LNCaP clone FGC (cell line): ENCODE results near the gene PRRT2.

ENCODE experiments used
- DNase-seq: peaks from one replicate; pipeline ENCODE4 v3.0.0-alpha.2; 2011; ENCODE audit warnings: low read depth
- H3K4me3 ChIP-seq: 2 replicates; pipeline ENCODE4 v1.5.1; 2011; ENCODE audit warnings: mild to moderate bottlenecking, low read depth, low read length, control low read depth
- TF ChIP-seq, protein P1 (sequence below): IDR thresholded peaks from 2 replicates; pipeline ENCODE4 v1.5.1; 2012; ENCODE audit warnings: mild to moderate bottlenecking; ENCODE audit not compliant: control insufficient read depth, insufficient read depth; ENCODE audit errors: extremely low read depth

The PRRT2 gene

GRCh38 chr16:29805232-29806098 is 6.5 kb upstream of the PRRT2 start:
- H3K4me3 ChIP-seq = peak overlapping the region; percentile 87
- DNase-seq = peak; percentile 91
- TF ChIP-seq, protein P1, sequence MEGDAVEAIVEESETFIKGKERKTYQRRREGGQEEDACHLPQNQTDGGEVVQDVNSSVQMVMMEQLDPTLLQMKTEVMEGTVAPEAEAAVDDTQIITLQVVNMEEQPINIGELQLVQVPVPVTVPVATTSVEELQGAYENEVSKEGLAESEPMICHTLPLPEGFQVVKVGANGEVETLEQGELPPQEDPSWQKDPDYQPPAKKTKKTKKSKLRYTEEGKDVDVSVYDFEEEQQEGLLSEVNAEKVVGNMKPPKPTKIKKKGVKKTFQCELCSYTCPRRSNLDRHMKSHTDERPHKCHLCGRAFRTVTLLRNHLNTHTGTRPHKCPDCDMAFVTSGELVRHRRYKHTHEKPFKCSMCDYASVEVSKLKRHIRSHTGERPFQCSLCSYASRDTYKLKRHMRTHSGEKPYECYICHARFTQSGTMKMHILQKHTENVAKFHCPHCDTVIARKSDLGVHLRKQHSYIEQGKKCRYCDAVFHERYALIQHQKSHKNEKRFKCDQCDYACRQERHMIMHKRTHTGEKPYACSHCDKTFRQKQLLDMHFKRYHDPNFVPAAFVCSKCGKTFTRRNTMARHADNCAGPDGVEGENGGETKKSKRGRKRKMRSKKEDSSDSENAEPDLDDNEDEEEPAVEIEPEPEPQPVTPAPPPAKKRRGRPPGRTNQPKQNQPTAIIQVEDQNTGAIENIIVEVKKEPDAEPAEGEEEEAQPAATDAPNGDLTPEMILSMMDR = 0 out of 2 replicates have a peak, but pooled peaks have one; percentile 2

DNA sequence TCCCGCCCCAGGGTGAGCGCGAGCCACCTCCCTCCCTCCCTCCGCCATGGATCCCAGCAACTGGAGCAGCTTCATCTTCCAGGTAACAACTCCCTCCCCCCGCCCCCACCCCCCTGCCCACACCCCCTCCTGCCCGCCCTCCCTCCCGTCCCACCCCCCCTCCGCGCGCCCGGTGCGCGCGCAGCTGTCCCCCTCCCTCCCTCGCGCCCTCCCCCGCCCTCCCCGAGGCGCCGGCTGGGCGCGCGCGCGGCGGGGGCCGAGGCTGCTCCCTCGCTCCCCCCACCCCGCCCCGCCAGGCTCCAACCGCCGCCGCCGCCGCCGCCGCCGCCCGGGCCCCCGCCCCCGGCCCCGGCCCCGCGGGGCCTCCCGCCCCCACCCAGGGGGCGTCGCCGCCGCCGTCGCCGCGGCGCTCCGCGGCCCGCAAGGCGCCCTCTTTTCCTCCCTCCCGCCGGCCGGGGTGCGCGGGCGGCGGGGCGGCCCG is 5.9 kb upstream of the PRRT2 start, which contains the start of gene MAZ:
TSS of gene MAZ (plus strand) at position 431 of the 481 bp plus-strand sequence. CDS start 173 bp downstream, outside the sequence.
- H3K4me3 ChIP-seq = peak within 1 kb of the TSS; percentile 91
- DNase-seq = peak; percentile 87
- TF ChIP-seq, protein P1 = no peak

DNA sequence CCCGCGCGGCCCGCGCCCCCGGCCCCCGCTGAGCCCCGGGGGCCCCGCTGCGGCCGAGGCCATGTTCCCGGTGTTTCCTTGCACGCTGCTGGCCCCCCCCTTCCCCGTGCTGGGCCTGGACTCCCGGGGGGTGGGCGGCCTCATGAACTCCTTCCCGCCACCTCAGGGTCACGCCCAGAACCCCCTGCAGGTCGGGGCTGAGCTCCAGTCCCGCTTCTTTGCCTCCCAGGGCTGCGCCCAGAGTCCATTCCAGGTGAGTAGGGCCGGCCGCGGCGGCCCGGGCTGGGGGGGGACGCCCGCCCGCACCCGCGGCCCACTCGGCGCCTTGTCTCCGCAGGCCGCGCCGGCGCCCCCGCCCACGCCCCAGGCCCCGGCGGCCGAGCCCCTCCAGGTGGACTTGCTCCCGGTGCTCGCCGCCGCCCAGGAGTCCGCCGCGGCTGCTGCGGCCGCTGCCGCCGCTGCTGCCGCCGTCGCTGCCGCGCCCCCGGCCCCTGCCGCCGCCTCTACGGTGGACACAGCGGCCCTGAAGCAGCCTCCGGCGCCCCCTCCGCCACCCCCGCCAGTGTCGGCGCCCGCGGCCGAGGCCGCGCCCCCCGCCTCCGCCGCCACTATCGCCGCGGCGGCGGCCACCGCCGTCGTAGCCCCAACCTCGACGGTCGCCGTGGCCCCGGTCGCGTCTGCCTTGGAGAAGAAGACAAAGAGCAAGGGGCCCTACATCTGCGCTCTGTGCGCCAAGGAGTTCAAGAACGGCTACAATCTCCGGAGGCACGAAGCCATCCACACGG is 5.2 kb upstream of the PRRT2 start:
- DNase-seq = no peak
- TF ChIP-seq, protein P1 = no peak
- peak overlapping the region; percentile 91 for H3K4me3 ChIP-seq

DNA sequence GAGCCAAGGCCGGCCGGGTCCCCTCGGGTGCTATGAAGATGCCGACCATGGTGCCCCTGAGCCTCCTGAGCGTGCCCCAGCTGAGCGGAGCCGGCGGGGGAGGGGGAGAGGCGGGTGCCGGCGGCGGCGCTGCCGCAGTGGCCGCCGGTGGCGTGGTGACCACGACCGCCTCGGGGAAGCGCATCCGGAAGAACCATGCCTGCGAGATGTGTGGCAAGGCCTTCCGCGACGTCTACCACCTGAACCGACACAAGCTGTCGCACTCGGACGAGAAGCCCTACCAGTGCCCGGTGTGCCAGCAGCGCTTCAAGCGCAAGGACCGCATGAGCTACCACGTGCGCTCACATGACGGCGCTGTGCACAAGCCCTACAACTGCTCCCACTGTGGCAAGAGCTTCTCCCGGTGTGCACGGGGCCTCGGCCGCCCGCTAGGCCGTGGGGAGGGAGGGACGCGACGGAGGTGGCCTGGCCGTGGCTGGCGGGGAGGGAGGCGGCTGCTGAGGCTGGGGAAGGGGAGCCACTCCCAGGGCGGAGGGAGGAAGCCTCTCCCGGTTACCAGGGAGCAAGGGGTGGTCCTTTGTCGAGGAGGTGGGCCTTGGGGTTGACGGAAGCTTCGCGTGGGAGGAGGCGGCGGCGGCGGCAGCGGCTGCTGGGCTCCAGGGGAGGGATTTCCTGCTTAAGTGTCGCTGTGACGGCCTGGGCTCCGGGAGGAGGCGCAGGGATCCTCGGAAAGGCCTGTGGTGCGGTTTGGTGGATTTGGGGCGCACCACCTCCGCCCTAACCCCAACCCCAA is 4.4 kb upstream of the PRRT2 start:
- TF ChIP-seq, protein P1 = peak; percentile 55
- peak; percentile 86 for DNase-seq

DNA sequence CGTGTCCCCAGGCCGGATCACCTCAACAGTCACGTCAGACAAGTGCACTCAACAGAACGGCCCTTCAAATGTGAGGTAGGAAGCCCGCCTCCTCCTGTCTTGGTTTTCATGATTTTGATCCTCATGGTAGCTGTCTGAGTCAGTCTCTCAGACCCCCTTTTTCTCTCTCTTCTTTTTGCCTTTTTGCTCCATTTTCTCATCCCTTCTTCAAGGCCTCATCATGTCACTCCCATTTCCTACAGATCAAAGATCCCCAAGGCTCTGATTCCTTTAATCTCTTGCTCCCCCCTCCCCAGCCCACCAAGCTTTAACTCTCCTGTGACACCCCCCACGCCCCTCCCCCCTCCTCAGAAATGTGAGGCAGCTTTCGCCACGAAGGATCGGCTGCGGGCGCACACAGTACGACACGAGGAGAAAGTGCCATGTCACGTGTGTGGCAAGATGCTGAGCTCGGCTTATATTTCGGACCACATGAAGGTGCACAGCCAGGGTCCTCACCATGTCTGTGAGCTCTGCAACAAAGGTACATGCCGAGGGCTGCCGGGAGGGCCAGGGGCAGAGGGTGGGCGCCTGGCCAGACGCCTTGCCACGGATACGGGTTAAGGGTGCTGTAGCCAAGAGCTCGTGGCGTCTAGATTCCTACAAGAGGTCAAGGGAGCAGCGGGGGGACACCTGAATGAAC is 3.6 kb upstream of the PRRT2 start:
- TF ChIP-seq, protein P1 = no peak
- no peak for DNase-seq
- peak overlapping the region; percentile 91 for H3K4me3 ChIP-seq

More for the DNA sequence above, 4.4 kb upstream of the PRRT2 start:
- H3K4me3 ChIP-seq = peak overlapping the region; percentile 91

DNA sequence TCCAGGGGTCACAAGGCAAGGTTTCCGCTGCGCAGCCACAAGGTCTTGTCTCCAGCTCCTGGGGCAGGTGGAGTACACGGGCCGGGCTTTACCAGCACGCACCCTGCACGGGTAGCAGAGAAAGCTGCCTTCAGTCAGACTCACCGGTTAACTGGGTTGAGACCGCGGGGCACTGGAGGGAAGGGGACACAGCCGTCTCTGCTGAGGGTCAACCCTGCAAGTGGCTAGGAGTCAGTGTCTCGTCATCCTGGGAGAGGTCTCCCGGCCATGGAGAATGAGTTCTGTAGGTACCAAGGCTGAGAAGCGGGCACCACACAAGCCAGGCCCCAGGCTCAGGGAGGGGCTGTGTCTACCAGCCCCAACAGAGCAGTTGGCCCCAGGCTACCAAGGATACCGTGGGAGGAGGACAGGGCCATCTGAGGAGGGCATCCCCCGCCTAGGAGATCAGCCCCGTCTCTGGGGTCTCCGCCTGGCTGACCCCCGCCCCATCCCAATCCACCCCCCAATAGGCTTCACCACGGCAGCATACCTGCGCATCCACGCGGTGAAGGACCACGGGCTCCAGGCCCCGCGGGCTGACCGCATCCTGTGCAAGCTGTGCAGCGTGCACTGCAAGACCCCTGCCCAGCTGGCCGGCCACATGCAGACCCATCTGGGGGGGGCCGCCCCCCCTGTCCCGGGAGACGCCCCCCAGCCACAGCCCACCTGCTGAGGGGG is 2.8 kb upstream of the PRRT2 start:
- peak overlapping the region; percentile 91 for H3K4me3 ChIP-seq
- DNase-seq = no peak
- TF ChIP-seq, protein P1 = no peak
